Vagina (tissue), 2 donors: ENCODE results near the gene UBN1. TPM values are rescaled to one million over a fixed set of nuclear protein-coding genes. Genes with fewer than 3 reads are reported as not detected.

Source experiments
- DNase-seq, 2 donors: peaks; one replicate each; pipeline ENCODE4 v3.0.0-alpha.2; 2017; ENCODE audit errors: extremely low spot score in 2 of 2
- H3K27ac ChIP-seq: fragments of 200-600 bp; sonication (generic); one replicate; pipeline ENCODE4 v1.5.1; 2019
- H3K27me3 ChIP-seq: fragments of 200-600 bp; sonication (generic); one replicate; pipeline ENCODE4 v1.5.1; 2019
- H3K36me3 ChIP-seq, 2 donors: fragments of 200-600 bp; sonication (generic); one replicate each; pipeline ENCODE4 v1.5.1; 2017 to 2019
- H3K4me1 ChIP-seq: fragments of 200-600 bp; sonication (generic); one replicate; pipeline ENCODE4 v1.5.1; 2019
- H3K4me3 ChIP-seq, 2 donors: fragments of 200-600 bp; sonication (generic); 1 replicate in 1 of 2; 2 replicates in 1 of 2; pipeline ENCODE4 v1.5.1; 2016 to 2019
- H3K9me3 ChIP-seq: fragments of 200-600 bp; sonication (generic); one replicate; pipeline ENCODE4 v1.5.1; 2019
- CTCF ChIP-seq, 3 experiments: fragments of 450-650 bp in 2 of 3; fragments of 200-600 bp in 1 of 3; sonication (generic) in 1 of 3; IDR thresholded peaks; one replicate each; pipeline ENCODE4 v1.5.1; 2017 to 2019; ENCODE audit warnings: antibody characterized with exemption in 3 of 3, mild to moderate bottlenecking in 2 of 3, moderate library complexity in 2 of 3
- POLR2A ChIP-seq, 2 donors: fragments of 450-650 bp; IDR thresholded peaks; one replicate each; pipeline ENCODE4 v1.6.1; 2017; ENCODE audit warnings: antibody characterized with exemption in 2 of 2, mild to moderate bottlenecking in 2 of 2, moderate library complexity in 2 of 2
- POLR2AphosphoS5 ChIP-seq, 2 donors: sonication (generic); formaldehyde crosslinking; IDR thresholded peaks; one replicate each; pipeline ENCODE4 v1.9.0; 2017; ENCODE audit warnings: antibody characterized with exemption in 2 of 2, mild to moderate bottlenecking in 2 of 2, low read depth in 1 of 2; ENCODE audit not compliant: insufficient read depth in 1 of 2
- intact Hi-C: fragments of 100-400 bp; cut with DNase I; formaldehyde crosslinking; loops from one replicate; pipeline ENCODE4 v1.15.1; 2023
- total RNA-seq: library from RNA; depleted of rRNA; stranded (reverse); fragments of >200 nt; gene quantifications from one replicate; pipeline ENCODE4 v1.2.3, GENCODE V29; 2016

The UBN1 gene
- total RNA-seq, 1 donor from 2014 or later: 17.2 TPM

- TF ChIP-seq POLR2AphosphoS5 (IDR thresholded peaks at IDR 0.05; ENCODE audit: insufficient read depth in 1 of 2, low read depth in 1 of 2): no peak
- TF ChIP-seq CTCF (IDR thresholded peaks at IDR 0.05): no peak
- TF ChIP-seq POLR2A (IDR thresholded peaks at IDR 0.05): no peak
- H3K27ac ChIP-seq: no peak overlapping the region
- no peaks in the 10 kb centered on the region for H3K9me3 ChIP-seq
- no peak overlapping the region for H3K4me3 ChIP-seq
- H3K36me3 ChIP-seq: peaks cover 0 to 74% of the 10 kb centered on the region in 2 donors
- no peak for DNase-seq
- intact Hi-C loops: no loop called here
- no peaks in the 10 kb centered on the region for H3K27me3 ChIP-seq
- H3K4me1 ChIP-seq: no peaks in the 10 kb centered on the region
These were observed 25.8 kb downstream of the UBN1 start for GRCh38 chr16:4873091-4873490.

- peaks cover 0 to 87% of the 10 kb centered on the region in 2 donors for H3K36me3 ChIP-seq
These were observed 27.4 kb downstream of the UBN1 start for GRCh38 chr16:4874666-4875065.

GRCh38 chr16:4876646-4877379 lies 29.5 kb downstream of the UBN1 start:
- Histone ChIP-seq H3K27ac (no peak overlapping the region), H3K9me3 (no peaks in the 10 kb centered on the region), H3K27me3 (no peaks in the 10 kb centered on the region), H3K4me3 (no peak overlapping the region), H3K4me1 (no peaks in the 10 kb centered on the region), H3K36me3 (peaks cover 0 to 88% of the 10 kb centered on the region in 2 donors)
- intact Hi-C loops: no loop called here
- no peak for DNase-seq
- TF ChIP-seq CTCF (IDR thresholded peaks at IDR 0.05): no peak
- no peak for TF ChIP-seq POLR2A (IDR thresholded peaks at IDR 0.05)
- TF ChIP-seq POLR2AphosphoS5 (IDR thresholded peaks at IDR 0.05; ENCODE audit: insufficient read depth in 1 of 2, low read depth in 1 of 2): no peak

More at GRCh38 chr16:4874666-4875065, 27.4 kb downstream of the UBN1 start:
- no peaks in the 10 kb centered on the region for H3K9me3 ChIP-seq
- H3K27ac ChIP-seq: no peak overlapping the region
- intact Hi-C loops: no loop called here
- H3K4me3 ChIP-seq: no peak overlapping the region
- TF ChIP-seq POLR2A (IDR thresholded peaks at IDR 0.05): no peak
- TF ChIP-seq CTCF (IDR thresholded peaks at IDR 0.05): no peak
- TF ChIP-seq POLR2AphosphoS5 (IDR thresholded peaks at IDR 0.05; ENCODE audit: insufficient read depth in 1 of 2, low read depth in 1 of 2): no peak
- no peaks in the 10 kb centered on the region for H3K27me3 ChIP-seq
- no peaks in the 10 kb centered on the region for H3K4me1 ChIP-seq
- no peak for DNase-seq

- Histone ChIP-seq H3K27me3 (no peaks in the 10 kb centered on the region), H3K27ac (no peak overlapping the region), H3K4me1 (no peaks in the 10 kb centered on the region), H3K4me3 (no peak overlapping the region), H3K9me3 (no peaks in the 10 kb centered on the region), H3K36me3 (peaks cover 0 to 87% of the 10 kb centered on the region in 2 donors)
- TF ChIP-seq POLR2AphosphoS5 (IDR thresholded peaks at IDR 0.05; ENCODE audit: insufficient read depth in 1 of 2, low read depth in 1 of 2): no peak
- TF ChIP-seq CTCF (IDR thresholded peaks at IDR 0.05): no peak
- no peak for TF ChIP-seq POLR2A (IDR thresholded peaks at IDR 0.05)
- intact Hi-C loops: no loop called here
- no peak for DNase-seq
These were observed 30.1 kb downstream of the UBN1 start for GRCh38 chr16:4877380-4877685.

- peaks cover 0 to 90% of the 10 kb centered on the region in 2 donors for H3K36me3 ChIP-seq
These were observed 31.8 kb downstream of the UBN1 start for GRCh38 chr16:4879049-4879448.

More at GRCh38 chr16:4879049-4879448, 31.8 kb downstream of the UBN1 start:
- H3K4me3 ChIP-seq: no peak overlapping the region
- DNase-seq: no peak
- no peak for TF ChIP-seq POLR2A (IDR thresholded peaks at IDR 0.05)
- no peak for TF ChIP-seq CTCF (IDR thresholded peaks at IDR 0.05)
- no peak for TF ChIP-seq POLR2AphosphoS5 (IDR thresholded peaks at IDR 0.05; ENCODE audit: insufficient read depth in 1 of 2, low read depth in 1 of 2)
- no peaks in the 10 kb centered on the region for H3K27me3 ChIP-seq
- intact Hi-C loops: no loop called here
- no peaks in the 10 kb centered on the region for H3K4me1 ChIP-seq
- H3K27ac ChIP-seq: no peak overlapping the region
- H3K9me3 ChIP-seq: no peaks in the 10 kb centered on the region
